HCT116 (cell line): ENCODE data around the gene NACC1.

ENCODE experiments used
- CTCF ChIP-seq, 3 experiments: fragments of 200-600 bp in 1 of 3; sonication (generic) in 1 of 3; IDR thresholded peaks in 2 of 3; conservative IDR thresholded peaks in 1 of 3; 2 replicates each; pipeline ENCODE4 v1.5.1; 2012 to 2017; ENCODE audit warnings: low read depth in 2 of 3, low read length in 2 of 3, antibody characterized with exemption in 1 of 3, borderline replicate concordance in 1 of 3, control low read depth in 1 of 3, mild to moderate bottlenecking in 1 of 3, mixed read lengths in 1 of 3, mixed run types in 1 of 3, moderate library complexity in 1 of 3; ENCODE audit not compliant: insufficient read depth in 1 of 3
- EZH2 ChIP-seq: fragments of 200-600 bp; sonication (generic); IDR thresholded peaks from 2 replicates; pipeline ENCODE4 v1.6.1; 2017; ENCODE audit warnings: antibody characterized with exemption, mixed run types
- EZH2phosphoT487 ChIP-seq: fragments of 200-600 bp; IDR thresholded peaks from 2 replicates; pipeline ENCODE4 v1.6.1; 2018; ENCODE audit warnings: antibody characterized with exemption, borderline replicate concordance
- FOSL1 ChIP-seq: IDR thresholded peaks from 2 replicates; pipeline ENCODE4 v1.6.1; 2012; ENCODE audit warnings: low read depth
- JUND ChIP-seq: IDR thresholded peaks from 2 replicates; pipeline ENCODE4 v1.6.1; 2012
- POLR2A ChIP-seq: IDR thresholded peaks from 2 replicates; pipeline ENCODE4 v1.7.0; 2011; ENCODE audit warnings: borderline replicate concordance; ENCODE audit not compliant: insufficient read depth, insufficient read length; ENCODE audit errors: extremely low read depth
- POLR2AphosphoS5 ChIP-seq: IDR thresholded peaks from 2 replicates; pipeline ENCODE4 v1.6.1; 2011; ENCODE audit warnings: mild to moderate bottlenecking, low read depth, low read length, moderate library complexity
- REST ChIP-seq: IDR thresholded peaks from 2 replicates; pipeline ENCODE4 v1.6.1; 2012; ENCODE audit warnings: low read depth
- TCF7L2 ChIP-seq: IDR thresholded peaks from 2 replicates; pipeline ENCODE4 v1.7.0; 2011; ENCODE audit warnings: borderline replicate concordance, inconsistent platforms; ENCODE audit not compliant: insufficient read depth, insufficient read length; ENCODE audit errors: extremely low read depth
- YY1 ChIP-seq: IDR thresholded peaks from 2 replicates; pipeline ENCODE4 v1.6.1; 2011; ENCODE audit warnings: low read length, low read depth, moderate library complexity, mild to moderate bottlenecking; ENCODE audit not compliant: insufficient replicate concordance; ENCODE audit errors: extremely low read depth

- no peak for TF ChIP-seq POLR2AphosphoS5
- TF ChIP-seq TCF7L2, result no peak
- TF ChIP-seq CTCF (IDR thresholded peaks at IDR 0.05 in 2 of 3, conservative IDR thresholded peaks at IDR 0.05 in 1 of 3; ENCODE audit: borderline replicate concordance in 1 of 3, insufficient read depth in 1 of 3, low read depth in 2 of 3, low read length in 2 of 3), result no peak
- TF ChIP-seq POLR2A, result no peak
- TF ChIP-seq YY1, result no peak
- TF ChIP-seq EZH2phosphoT487, result no peak
- no peak for TF ChIP-seq FOSL1
- no peak for TF ChIP-seq JUND
- no peak for TF ChIP-seq REST
- TF ChIP-seq EZH2, result no peak
These were observed 23.2 kb upstream of the NACC1 start for GRCh38 chr19:13094771-13095392.
